ENCODE data around the gene PPFIA1. TPM values are rescaled to one million over a fixed set of nuclear protein-coding genes. Genes with fewer than 3 reads are reported as not detected.

Gene PPFIA1
- total and polyA plus RNA-seq, 2 of the 13 experiments (the other 11 are each of a cell fraction or from before 2014, with no cell fraction given) = 29.9 to 45.2 TPM

- in situ Hi-C loops (cut with HindIII; ENCODE audit: extremely low pct_ligation_motif_present, low pct_unique_long_range_greater_than_20kb) (no loop called here), intact Hi-C loops (cut with micrococcal nuclease; ENCODE audit: unreplicated experiment) (no loop called here)
- Histone ChIP-seq H3K27ac (ENCODE audit: extremely low read length, insufficient read depth, low read length) (no peak overlapping the region), H3K27me3 (ENCODE audit: control insufficient read depth in 1 of 2, insufficient read depth in 2 of 2, low read length in 2 of 2) (no peaks in the 10 kb centered on the region), H3K4me3 (replicated peaks in 1 of 3; ENCODE audit: insufficient read depth in 1 of 3, low read depth in 2 of 3, low read length in 3 of 3) (no peak overlapping the region), H3K9ac (ENCODE audit: insufficient read depth, low read depth, low read length) (no peak overlapping the region), H2AFZ (ENCODE audit: low read length) (no peak overlapping the region), H3K79me2 (ENCODE audit: insufficient read depth, low read length) (peaks cover 2% of the 10 kb centered on the region), H3K4me2 (ENCODE audit: low read depth, low read length) (no peak overlapping the region), H4K20me1 (ENCODE audit: insufficient read depth, low read length) (no peaks in the 10 kb centered on the region; the same call in 1 of the 2 replicates), H3K36me3 (replicated peaks in 1 of 2; ENCODE audit: control insufficient read depth in 1 of 2, insufficient read depth in 2 of 2, low read length in 2 of 2) (peaks cover 4 to 17% of the 10 kb centered on the region in 2 experiments; a peak in 3 of 5 replicates), H3K4me1 (ENCODE audit: insufficient read depth, low read length) (peaks cover 18% of the 10 kb centered on the region), H3K9me3 (ENCODE audit: low read length) (no peaks in the 10 kb centered on the region)
- CTCF ChIA-PET (ENCODE audit: low intra/inter-chr PET ratio, low total read pairs) = no interaction called here
- POLR2A ChIA-PET = no interaction called here
- BruUV-seq (replicated peaks) = no TSS peak
- FAIRE-seq = no peak
- 92% methylated on average over 8 of the region's 8 CpGs for WGBS (ENCODE audit: low lambda C conversion rate)
- DNase-seq (ENCODE audit: low spot score) = no peak
- no peak for ATAC-seq
- TF ChIP-seq DMAP1 (CRISPR knock-in tag; IDR thresholded peaks at IDR 0.05) (no peak), PTBP1 (IDR thresholded peaks at IDR 0.05; ENCODE audit: low read depth, low read length, poor library complexity, severe bottlenecking) (no peak), ZBTB33 (CRISPR knock-in tag; IDR thresholded peaks at IDR 0.05) (no peak), ZBTB8A (CRISPR knock-in tag; IDR thresholded peaks at IDR 0.05; ENCODE audit: borderline replicate concordance, low read depth) (no peak)
These were observed 43.5 kb downstream of the PPFIA1 start for GRCh38 chr11:70313945-70314344.

GRCh38 chr11:70314730-70315129 is 44.2 kb downstream of the PPFIA1 start:
- intact Hi-C loops (cut with micrococcal nuclease; ENCODE audit: unreplicated experiment) (no loop called here), in situ Hi-C loops (cut with HindIII; ENCODE audit: extremely low pct_ligation_motif_present, low pct_unique_long_range_greater_than_20kb) (no loop called here)
- CTCF ChIA-PET (ENCODE audit: low intra/inter-chr PET ratio, low total read pairs) = no interaction called here
- no peaks in the 10 kb centered on the region for H3K27me3 ChIP-seq (ENCODE audit: control insufficient read depth in 1 of 2, insufficient read depth in 2 of 2, low read length in 2 of 2)
- peaks cover 18% of the 10 kb centered on the region for H3K4me1 ChIP-seq (ENCODE audit: insufficient read depth, low read length)
- peaks cover 6 to 24% of the 10 kb centered on the region in 2 experiments; a peak in 4 of 5 replicates for H3K36me3 ChIP-seq (replicated peaks in 1 of 2; ENCODE audit: control insufficient read depth in 1 of 2, insufficient read depth in 2 of 2, low read length in 2 of 2)
- POLR2A ChIA-PET = no interaction called here
- H2AFZ ChIP-seq (ENCODE audit: low read length) = no peak overlapping the region
- no peak for ATAC-seq
- DNase-seq (ENCODE audit: low spot score) = no peak
- TF ChIP-seq MYPOP (CRISPR knock-in tag; IDR thresholded peaks at IDR 0.05) (no peak), ZNF136 (CRISPR knock-in tag; IDR thresholded peaks at IDR 0.05; ENCODE audit: low read depth) (no peak)
- FAIRE-seq = no peak
- H3K4me3 ChIP-seq (replicated peaks in 1 of 3; ENCODE audit: insufficient read depth in 1 of 3, low read depth in 2 of 3, low read length in 3 of 3) = no peak overlapping the region
- H3K9me3 ChIP-seq (ENCODE audit: low read length) = no peaks in the 10 kb centered on the region
- H3K27ac ChIP-seq (ENCODE audit: extremely low read length, insufficient read depth, low read length) = no peak overlapping the region
- H3K4me2 ChIP-seq (ENCODE audit: low read depth, low read length) = no peak overlapping the region
- no peaks in the 10 kb centered on the region; the same call in 1 of the 2 replicates for H4K20me1 ChIP-seq (ENCODE audit: insufficient read depth, low read length)
- H3K79me2 ChIP-seq (ENCODE audit: insufficient read depth, low read length) = peaks cover 2% of the 10 kb centered on the region
- WGBS (ENCODE audit: low lambda C conversion rate) = 99% methylated on average over 10 of the region's 10 CpGs
- BruUV-seq (replicated peaks) = no TSS peak
- no peak overlapping the region for H3K9ac ChIP-seq (ENCODE audit: insufficient read depth, low read depth, low read length)

Data from HepG2 (cell line).